Adipocyte (in vitro differentiated cells): ENCODE results near the gene PODN.

Experiments
- DNase-seq: peaks from one replicate; pipeline ENCODE4 v3.0.0-alpha.2; 2015; ENCODE audit warnings: low read depth
- H3K27me3 ChIP-seq: replicated peaks from 2 replicates; pipeline ENCODE4 v1.7.0; 2013; ENCODE audit warnings: mild to moderate bottlenecking, low read length, moderate library complexity; ENCODE audit not compliant: control insufficient read depth, insufficient read depth
- H3K36me3 ChIP-seq: 2 replicates; pipeline ENCODE4 v1.7.0; 2013; ENCODE audit warnings: low read length, mild to moderate bottlenecking, moderate library complexity; ENCODE audit not compliant: control insufficient read depth, insufficient read depth, severe bottlenecking
- H3K4me1 ChIP-seq: 2 replicates; pipeline ENCODE4 v1.7.0; 2013; ENCODE audit warnings: mild to moderate bottlenecking, low read length, moderate library complexity; ENCODE audit not compliant: control insufficient read depth, insufficient read depth
- H3K4me3 ChIP-seq: 2 replicates; pipeline ENCODE4 v1.7.0; 2013; ENCODE audit warnings: mild to moderate bottlenecking, low read length, moderate library complexity
- H3K9ac ChIP-seq: 2 replicates; pipeline ENCODE4 v1.7.0; 2013; ENCODE audit warnings: mild to moderate bottlenecking, low read length, moderate library complexity
- H3K9me3 ChIP-seq: 2 replicates; pipeline ENCODE4 v1.7.0; 2013; ENCODE audit warnings: mild to moderate bottlenecking, low read length, moderate library complexity; ENCODE audit not compliant: control insufficient read depth

PODN gene

DNA sequence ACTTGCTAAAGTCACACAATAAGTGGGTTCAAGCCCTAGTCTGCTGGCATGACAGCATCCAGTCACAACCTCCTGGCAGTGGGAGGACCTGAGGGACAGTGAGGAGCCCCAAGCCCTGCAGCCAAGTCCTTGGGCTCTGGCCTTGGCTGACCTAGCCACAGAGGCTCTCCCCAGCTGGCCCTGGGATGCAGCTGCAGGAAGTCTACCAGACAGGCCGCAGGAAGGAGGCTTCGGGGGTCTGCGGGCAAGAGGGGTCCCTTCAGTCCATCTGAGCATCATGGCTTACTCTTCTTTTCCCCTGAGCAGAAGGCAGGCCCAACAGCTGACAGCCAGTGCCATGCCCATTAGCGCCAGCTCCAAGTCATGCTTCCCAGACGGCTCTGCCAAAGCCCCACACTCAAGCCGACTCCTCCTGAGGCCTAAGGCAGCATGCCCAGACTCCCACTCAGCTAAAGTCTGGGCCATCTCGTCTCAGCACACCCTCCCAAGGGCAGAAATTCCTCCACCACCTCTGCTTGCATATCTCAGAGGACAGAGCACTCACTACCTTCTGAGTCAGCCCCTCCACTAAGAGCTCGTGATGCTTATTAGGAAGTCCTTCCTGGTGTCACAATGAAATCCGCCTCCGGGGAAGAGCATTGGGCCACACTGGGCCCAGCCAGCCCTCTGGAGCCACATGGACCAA, 60.3 kb downstream of the PODN start:
- DNase-seq = no peak
- Histone ChIP-seq H3K9me3 (no peaks in the 10 kb centered on the region), H3K4me3 (no peak overlapping the region), H3K27me3 (no peaks in the 10 kb centered on the region), H3K4me1 (peaks cover 57% of the 10 kb centered on the region), H3K9ac (peak overlapping the region; percentile 88), H3K36me3 (no peaks in the 10 kb centered on the region)

DNA sequence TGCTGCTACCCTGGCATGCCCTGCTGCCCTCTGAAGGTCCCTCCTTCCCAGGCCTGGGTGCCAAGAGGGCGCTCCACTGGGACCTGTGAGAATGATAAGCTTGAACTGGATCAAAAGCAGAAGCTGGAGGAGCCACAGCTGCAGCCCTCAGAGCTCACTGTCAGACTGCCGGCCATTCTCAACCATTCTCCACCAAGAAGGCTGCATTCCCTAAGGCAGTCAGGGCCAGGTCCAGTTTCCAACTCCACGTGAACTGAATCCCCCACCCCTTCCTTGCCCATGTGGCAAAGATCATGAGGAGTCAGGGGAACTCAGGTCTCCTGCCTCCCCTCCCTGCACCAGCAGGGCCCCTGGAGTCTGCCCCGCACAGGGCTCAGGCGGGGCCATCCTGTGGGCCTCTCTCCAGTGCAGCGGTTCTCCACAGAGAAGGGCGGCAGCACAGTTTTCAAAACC, 61.0 kb downstream of the PODN start:
- Histone ChIP-seq H3K9ac (peak overlapping the region; percentile 88), H3K4me1 (peaks cover 57% of the 10 kb centered on the region), H3K27me3 (no peaks in the 10 kb centered on the region), H3K9me3 (no peaks in the 10 kb centered on the region), H3K36me3 (no peaks in the 10 kb centered on the region), H3K4me3 (peak overlapping the region; percentile 18)
- no peak for DNase-seq

DNA sequence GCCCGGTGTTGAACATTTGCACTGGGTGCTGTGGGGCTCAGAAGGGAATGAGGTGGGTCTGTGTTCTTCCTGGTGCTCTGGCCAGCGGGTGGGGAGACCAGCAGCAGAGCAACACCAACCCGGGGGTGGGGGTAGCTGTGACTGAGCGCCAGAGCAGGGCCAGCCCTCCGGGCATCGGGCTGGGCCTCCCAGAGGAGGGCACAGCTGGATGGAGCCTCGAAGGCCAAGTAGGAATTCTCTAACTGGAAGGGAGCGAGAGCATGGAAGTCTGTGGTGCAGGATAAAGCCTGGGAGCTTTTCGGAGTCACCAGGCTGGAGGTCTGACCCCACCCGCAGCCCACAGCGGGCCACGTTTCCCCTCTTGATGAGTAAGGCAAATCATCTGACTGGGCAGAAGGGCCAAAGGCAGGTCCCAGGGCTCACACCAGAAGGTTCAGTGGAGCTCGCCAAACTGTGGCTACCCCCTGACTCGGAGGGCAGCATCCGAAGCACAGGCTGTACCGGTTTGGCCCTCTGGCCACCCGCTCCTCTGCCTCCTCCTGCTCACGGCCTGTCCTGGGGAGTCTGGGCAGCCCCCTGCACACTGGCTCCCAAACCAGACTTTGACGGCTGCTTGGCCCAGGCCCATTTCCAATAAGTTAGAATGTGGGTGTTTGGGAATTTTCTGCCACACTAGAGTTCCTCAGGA, 61.6 kb downstream of the PODN start:
- Histone ChIP-seq H3K4me3 (no peak overlapping the region), H3K36me3 (no peaks in the 10 kb centered on the region), H3K27me3 (no peaks in the 10 kb centered on the region), H3K4me1 (peaks cover 57% of the 10 kb centered on the region), H3K9ac (peak overlapping the region; percentile 88), H3K9me3 (no peaks in the 10 kb centered on the region)
- no peak for DNase-seq

DNA sequence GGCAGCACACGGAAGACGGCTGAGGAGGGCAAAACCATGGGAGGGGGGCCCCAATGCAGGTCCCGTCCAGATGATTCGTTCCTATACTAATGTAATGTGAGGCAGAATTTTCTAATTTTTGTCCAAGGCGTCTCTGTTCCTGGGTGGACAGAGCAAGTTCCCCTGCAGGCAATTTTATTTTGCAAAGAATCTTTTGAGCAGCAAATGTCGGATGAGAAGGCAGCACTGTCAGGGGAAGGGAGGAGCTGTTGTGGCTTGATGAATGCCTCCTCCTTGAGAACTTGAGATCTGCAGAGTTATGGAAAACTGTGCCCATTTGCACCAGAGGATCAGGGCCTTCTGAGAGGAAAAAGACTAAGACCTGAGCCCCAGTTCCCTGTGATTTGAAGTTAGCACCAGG, 63.1 kb downstream of the PODN start:
- Histone ChIP-seq H3K36me3 (no peaks in the 10 kb centered on the region), H3K4me1 (peaks cover 55% of the 10 kb centered on the region), H3K27me3 (no peaks in the 10 kb centered on the region), H3K9ac (peak overlapping the region; percentile 88), H3K9me3 (no peaks in the 10 kb centered on the region), H3K4me3 (no peak overlapping the region)
- no peak for DNase-seq

DNA sequence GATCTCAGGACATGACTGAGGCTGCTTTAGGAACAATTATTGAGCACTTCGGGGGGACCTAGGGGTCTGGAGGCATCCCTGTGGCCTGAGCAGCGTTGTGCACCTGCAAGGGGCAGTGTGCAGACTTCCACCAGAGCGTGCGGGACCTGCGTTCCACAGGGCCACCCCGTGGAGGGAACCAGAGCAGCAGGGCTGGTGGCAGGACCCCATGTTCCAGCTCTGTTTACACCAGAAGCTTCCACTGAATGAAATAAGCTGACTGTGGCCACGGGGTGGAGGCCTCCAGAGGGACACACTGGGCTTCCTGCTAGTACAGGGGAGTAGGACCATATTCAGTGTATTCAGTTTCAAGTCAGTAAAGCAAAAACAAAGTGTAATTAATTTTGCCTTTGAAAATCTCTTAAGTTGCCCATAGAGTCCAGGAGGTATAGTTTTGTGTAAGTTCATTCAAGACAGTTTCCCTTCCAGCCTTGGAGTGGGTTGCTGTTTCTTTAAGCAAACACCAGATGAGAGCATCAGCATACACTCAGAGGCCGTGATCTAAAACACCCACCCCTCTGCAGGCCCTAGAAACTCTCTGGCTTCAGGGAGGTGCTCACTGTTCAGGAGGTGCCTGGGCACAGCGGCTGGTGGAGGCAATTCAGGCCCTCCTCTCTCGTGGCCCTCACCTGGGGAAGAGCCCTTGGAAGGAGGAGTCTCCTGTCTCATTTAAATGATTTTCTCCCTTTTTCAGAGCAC, 63.8 kb downstream of the PODN start:
- no peaks in the 10 kb centered on the region for H3K36me3 ChIP-seq
- peak overlapping the region; percentile 88 for H3K9ac ChIP-seq
- DNase-seq = no peak
- no peaks in the 10 kb centered on the region for H3K27me3 ChIP-seq
- no peaks in the 10 kb centered on the region for H3K9me3 ChIP-seq
- peaks cover 57% of the 10 kb centered on the region for H3K4me1 ChIP-seq
- H3K4me3 ChIP-seq = no peak overlapping the region

DNA sequence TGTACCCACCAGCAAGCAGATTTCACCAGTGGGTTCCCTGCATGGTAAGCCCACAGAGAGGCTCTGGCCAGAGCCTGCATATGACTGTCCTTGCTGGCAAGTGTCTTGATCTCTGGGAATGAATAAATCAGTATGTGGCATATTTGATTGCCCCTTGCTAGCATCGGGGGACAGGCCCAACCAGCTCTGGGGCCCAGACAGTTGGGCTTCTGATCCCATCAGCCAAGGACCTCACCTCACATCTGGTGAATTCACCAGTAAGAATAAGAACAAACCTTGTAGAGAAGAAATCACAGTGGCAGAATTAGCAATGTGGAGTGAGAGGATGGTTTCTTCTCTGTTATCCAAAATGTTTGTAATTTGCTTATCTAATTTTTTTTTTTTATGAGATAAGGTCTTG, 64.5 kb downstream of the PODN start:
- Histone ChIP-seq H3K27me3 (no peaks in the 10 kb centered on the region), H3K4me1 (peaks cover 54% of the 10 kb centered on the region)
- no peak for DNase-seq

DNA sequence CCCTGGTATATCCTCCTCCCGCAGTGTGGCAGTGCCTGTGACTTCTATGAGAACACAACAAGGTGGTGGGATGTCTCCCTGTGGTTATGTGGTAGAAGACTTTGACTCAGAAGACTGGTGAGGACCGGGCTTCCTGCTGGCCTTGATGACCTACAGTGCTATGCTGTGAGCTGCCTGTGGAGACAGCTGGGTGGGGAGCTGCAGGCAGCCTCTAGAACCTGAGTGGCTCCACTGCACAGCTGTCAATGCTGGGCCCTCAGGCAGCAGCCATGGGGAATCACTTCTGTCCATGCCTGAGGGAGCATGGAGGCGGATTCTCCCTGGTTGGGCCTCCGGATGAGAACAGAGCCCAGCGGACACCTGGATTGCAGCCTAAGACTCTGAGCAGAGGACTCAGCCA, 65.5 kb downstream of the PODN start:
- Histone ChIP-seq H3K9ac (no peak overlapping the region), H3K27me3 (no peaks in the 10 kb centered on the region), H3K4me1 (peaks cover 43% of the 10 kb centered on the region), H3K36me3 (no peaks in the 10 kb centered on the region), H3K9me3 (no peaks in the 10 kb centered on the region), H3K4me3 (no peak overlapping the region)
- no peak for DNase-seq

More for the DNA sequence above, 64.5 kb downstream of the PODN start:
- Histone ChIP-seq H3K9me3 (no peaks in the 10 kb centered on the region), H3K4me3 (no peak overlapping the region), H3K36me3 (no peaks in the 10 kb centered on the region), H3K9ac (peak overlapping the region; percentile 88)

DNA sequence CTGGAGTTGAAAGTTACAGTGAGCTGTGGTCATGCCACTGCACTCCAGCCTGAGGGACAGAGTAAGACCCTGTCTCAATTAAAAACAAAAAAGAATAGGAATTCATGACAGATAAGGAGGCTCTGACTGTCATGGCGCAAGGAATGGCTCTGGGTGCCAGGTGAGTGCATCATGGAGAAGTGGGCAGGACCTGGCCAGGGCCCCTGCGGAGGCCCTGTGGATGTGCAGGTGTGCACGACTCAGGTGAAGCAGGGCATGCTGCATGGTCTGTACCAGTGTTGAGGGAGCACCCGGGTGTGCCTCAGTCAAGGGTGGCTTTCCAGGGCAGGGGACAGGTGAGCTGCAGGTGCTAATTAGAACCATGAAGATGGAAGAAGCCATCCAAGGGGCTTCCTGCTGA, 66.4 kb downstream of the PODN start:
- H3K9me3 ChIP-seq = no peaks in the 10 kb centered on the region
- no peak for DNase-seq
- no peaks in the 10 kb centered on the region for H3K36me3 ChIP-seq
- H3K9ac ChIP-seq = no peak overlapping the region
- peaks cover 35% of the 10 kb centered on the region for H3K4me1 ChIP-seq
- H3K4me3 ChIP-seq = no peak overlapping the region
- H3K27me3 ChIP-seq = no peaks in the 10 kb centered on the region

DNA sequence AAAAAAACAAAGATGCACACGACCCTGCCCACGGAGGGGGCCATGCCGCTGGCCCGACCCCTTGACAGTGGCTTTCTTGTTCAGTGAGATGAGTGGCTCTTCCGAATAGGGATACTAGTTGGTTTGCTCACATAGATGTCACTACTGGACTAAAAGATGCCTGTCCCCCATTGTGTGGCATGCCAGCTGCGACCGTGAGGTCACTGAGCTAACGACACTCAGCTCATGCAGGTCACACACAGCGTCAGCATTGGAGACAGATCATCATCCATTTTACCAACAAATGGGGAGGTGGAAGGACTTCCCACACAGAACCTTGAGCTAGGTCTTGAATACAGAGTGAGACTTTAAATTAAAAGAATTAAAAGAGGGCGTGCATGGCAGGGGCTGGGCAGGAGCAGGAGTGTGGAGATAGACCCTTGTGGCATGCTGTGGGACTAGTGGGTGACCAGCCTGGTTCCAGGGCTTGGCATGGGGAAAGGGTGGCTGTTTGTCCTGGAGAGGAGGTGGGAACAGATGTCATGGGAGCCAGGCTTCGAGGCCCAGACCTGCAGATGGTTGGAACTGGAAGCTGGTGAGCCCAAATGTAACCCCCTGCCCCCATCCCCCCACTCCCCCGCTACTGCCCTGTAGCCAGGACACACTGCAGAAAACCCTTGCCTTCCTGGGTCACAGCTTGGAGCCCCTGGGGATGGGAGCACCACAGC, 68.0 kb downstream of the PODN start:
- no peak for DNase-seq
- H3K27me3 ChIP-seq = no peaks in the 10 kb centered on the region

DNA sequence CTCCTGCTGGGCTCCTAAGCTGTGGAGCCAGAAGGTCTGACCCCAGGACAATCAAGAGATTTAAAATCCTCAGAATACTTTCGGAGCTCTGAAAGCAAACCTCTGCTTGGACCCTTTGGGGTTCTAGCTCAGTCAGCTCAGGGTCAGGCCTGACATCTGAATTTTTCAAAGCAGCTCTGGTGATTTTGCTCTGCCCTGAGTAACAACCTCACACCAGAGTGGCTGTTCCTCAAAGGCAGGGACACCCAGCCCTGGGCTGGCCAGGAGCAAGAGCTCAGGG, 68.5 kb downstream of the PODN start:
- Histone ChIP-seq H3K36me3 (no peaks in the 10 kb centered on the region), H3K4me3 (no peak overlapping the region), H3K9ac (peak overlapping the region; percentile 24), H3K9me3 (no peaks in the 10 kb centered on the region), H3K4me1 (peaks cover 21% of the 10 kb centered on the region), H3K27me3 (no peaks in the 10 kb centered on the region)
- no peak for DNase-seq

More for the DNA sequence above, 68.0 kb downstream of the PODN start:
- H3K9ac ChIP-seq = peak overlapping the region; percentile 24
- no peaks in the 10 kb centered on the region for H3K9me3 ChIP-seq
- H3K4me3 ChIP-seq = no peak overlapping the region
- no peaks in the 10 kb centered on the region for H3K36me3 ChIP-seq
- H3K4me1 ChIP-seq = peaks cover 21% of the 10 kb centered on the region
